Subcutaneous adipose tissue (tissue), 4 donors: ENCODE results near the gene IL18RAP. TPM values are rescaled to one million over a fixed set of nuclear protein-coding genes. Genes with fewer than 3 reads are reported as not detected.

Experiments used
- total RNA-seq, 4 donors: library from RNA; depleted of rRNA; stranded (reverse); fragments of >200 nt; gene quantifications; one replicate each; pipeline ENCODE4 v1.1.0, GENCODE V29; 2016
- TF ChIP-seq, protein P1 (sequence below): fragments of 450-650 bp; IDR thresholded peaks from one replicate; pipeline ENCODE4 v1.5.1; 2016; ENCODE audit warnings: low read depth, mild to moderate bottlenecking, control low read depth, antibody characterized with exemption, moderate library complexity

IL18RAP gene
- total RNA-seq, 4 donors from 2014 or later, result 2.0 to 7.2 (median 3.6) TPM

DNA sequence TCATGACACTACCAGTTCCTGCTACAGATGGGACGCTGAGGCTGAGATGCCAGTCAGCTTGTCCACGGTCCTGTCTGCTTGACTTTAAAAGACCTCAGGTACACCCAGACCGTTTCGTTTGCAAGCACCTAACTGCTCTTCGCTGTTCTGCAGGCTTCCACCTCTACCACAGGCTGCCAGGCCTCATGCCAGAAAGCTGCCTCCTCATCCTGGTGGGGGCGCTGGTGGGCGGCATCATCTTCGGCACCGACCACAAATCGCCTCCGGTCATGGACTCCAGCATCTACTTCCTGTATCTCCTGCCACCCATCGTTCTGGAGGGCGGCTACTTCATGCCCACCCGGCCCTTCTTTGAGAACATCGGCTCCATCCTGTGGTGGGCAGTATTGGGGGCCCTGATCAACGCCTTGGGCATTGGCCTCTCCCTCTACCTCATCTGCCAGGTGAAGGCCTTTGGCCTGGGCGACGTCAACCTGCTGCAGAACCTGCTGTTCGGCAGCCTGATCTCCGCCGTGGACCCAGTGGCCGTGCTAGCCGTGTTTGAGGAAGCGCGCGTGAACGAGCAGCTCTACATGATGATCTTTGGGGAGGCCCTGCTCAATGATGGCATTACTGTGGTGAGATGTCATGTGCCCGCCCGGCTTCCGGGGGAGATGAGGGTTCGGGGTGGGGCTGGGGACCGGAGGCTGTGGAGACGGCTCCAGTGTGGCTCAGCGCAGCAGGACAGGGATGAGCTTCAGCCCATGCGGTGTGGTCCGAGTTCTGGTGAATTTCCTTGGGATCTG is 55.9 kb downstream of the IL18RAP start:
- TF ChIP-seq, protein P1, sequence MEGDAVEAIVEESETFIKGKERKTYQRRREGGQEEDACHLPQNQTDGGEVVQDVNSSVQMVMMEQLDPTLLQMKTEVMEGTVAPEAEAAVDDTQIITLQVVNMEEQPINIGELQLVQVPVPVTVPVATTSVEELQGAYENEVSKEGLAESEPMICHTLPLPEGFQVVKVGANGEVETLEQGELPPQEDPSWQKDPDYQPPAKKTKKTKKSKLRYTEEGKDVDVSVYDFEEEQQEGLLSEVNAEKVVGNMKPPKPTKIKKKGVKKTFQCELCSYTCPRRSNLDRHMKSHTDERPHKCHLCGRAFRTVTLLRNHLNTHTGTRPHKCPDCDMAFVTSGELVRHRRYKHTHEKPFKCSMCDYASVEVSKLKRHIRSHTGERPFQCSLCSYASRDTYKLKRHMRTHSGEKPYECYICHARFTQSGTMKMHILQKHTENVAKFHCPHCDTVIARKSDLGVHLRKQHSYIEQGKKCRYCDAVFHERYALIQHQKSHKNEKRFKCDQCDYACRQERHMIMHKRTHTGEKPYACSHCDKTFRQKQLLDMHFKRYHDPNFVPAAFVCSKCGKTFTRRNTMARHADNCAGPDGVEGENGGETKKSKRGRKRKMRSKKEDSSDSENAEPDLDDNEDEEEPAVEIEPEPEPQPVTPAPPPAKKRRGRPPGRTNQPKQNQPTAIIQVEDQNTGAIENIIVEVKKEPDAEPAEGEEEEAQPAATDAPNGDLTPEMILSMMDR, result no peak

DNA sequence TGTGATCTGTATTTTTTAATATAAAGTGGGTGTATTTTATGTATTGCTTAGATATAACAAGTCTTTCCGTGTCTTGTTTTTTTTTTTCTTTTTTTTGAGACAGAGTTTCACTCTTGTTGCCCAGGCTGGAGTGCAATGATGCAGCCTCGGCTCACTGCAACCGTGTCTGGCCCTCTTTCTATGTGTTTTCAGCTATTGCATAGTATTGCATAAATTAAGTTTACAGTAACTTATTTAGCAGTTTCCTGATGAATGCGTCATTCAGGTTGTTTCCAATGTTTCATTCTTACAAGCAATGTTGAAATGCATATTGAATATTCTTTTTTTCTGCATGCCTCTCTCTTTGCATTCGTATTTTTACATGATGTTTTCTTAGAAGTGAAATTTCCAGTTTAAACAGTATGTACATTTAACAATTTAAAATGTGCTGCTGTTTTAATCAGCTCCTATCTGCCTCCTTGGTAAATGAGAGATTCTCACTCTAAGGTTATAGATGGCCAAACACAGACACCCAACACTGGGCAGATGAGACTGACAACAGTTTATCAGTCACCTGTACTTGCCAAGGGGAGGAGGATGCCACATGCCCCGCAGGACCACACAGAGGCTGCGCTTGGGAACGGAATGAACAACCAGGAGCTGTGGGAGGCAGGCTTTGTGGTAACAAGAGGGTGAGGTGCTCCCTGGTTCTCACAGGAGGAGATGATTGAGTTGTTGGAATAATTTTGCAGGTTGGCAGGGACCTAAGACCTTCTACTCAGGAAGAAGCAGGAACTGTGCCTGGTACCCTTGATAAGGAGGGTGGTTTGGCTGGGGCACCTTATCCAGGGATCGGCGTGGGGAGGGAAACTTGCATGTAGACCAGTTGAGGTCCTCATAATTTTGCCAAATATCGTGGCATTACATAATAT is 57.6 kb downstream of the IL18RAP start:
- TF ChIP-seq, protein P1, result no peak

DNA sequence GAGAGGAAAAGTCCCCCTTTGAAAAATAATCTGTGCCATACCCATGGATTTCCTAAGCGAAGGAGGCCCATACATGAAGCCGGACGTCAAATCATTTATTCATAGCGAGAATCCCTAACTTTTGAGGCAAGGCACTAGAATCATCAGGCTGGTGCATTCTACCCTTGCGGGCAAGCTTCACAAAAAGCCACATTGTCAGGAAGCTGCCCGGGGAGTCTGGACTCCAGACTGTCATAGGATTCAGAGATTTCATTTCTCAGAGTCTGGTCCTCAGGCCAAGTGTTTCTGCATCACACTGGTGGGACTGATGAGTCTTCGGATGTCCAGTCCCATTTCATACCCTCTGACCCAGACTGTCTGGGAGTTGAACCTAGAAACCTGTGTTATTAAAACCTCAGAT is 59.0 kb downstream of the IL18RAP start:
- TF ChIP-seq, protein P1, result no peak

DNA sequence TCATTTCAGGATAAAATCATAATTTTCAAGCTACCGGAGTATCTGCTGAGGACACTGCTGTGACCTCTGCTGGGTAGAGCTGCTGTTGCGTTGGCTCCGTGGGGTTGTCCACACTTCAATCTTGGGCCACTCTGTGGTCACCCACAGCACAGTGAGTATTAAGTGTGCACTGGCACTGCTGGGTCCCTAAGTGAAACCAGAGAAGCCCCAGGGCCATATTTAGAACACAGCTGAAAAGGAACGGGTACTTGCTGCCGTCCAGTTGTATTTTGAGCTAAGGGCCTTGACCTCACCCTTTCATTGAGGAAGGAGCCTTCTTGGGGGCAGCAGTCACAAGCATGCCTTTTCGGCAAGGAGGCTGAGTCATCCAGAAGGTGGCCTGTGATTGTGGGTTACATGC is 60.1 kb downstream of the IL18RAP start:
- TF ChIP-seq, protein P1, result no peak

DNA sequence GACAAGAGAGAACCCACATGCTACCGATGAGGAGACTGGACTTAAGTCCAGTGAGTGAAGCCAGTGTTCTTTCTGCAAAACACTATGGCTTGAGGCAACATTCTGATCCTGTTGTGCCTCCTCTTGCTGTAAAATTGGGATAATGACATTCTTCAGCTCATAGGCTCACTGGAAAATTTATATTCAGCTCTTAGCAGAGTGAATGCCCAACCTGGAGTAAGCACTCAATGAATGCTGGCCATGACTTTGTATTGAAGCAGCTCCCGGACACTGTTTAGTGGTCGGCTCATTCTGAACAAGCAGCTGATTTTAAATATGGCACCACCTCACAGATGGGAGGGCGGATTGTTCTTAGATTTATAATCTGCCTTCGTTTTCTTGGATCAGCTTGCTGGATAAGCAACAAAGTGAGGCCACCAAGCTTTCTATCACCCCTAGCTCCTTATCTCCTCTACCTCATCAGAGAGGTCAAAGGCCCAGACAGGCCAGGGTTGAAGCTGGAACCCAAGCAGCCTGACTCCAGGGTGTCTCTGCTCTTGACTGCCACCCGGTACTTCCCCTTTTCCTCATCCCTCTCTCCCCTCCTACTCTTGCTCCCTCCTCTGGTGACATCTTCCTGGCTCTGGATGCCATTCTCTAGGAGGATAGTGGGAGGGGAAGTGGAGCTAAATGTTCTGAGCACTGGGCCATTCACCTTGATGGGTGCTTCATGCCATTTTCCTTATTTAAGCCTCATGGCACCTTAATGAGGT is 61.5 kb downstream of the IL18RAP start:
- TF ChIP-seq, protein P1, result no peak

DNA sequence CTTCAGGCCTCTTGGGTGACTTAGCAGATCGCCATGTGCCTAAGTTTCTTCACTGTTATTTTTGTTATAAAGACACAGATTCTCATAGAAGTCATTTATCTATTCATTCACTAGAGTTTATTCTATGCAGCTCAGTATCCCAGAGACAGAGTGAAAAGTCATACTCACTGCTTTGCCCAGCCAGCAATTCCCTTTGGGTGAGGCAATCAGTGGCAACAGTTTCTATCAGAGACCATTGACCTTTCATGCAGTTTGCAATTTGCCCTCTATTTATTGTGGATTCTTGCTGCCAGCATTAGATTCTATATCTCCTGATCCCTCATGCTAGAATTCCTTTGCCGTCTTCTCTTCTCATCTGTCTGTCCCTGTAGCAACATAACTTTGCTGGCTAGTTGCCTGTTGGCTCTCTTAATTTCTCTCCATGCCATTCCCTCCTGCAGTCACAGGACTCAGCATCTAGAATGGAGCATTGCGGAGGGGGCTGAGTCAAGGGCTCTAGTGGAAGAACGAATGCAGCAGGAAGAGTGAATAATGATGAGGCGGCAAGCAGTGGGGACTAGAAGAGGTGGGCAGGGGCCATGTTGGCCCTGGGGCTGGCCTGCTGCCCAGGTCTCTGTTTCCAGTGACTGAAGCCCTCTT is 62.3 kb downstream of the IL18RAP start:
- TF ChIP-seq, protein P1, result no peak
